Measurements from ENCODE around the gene IL20.

Gene IL20

GRCh38 chr1:206899717-206900116 is 34.3 kb downstream of the IL20 start:
- in situ Hi-C loops (cut with HindIII; ENCODE audit: low sequenced_read_pairs) = no loop called here
- no peak for TF ChIP-seq CTCF (IDR thresholded peaks at IDR 0.05; ENCODE audit: low read depth, low read length)
- DNase-seq (ENCODE audit: low read depth, low spot score) = no peak

GRCh38 chr1:206900149-206900548 is 34.7 kb downstream of the IL20 start:
- no peak overlapping the region for H3K4me3 ChIP-seq (ENCODE audit: low read depth, low read length)
- TF ChIP-seq CTCF (IDR thresholded peaks at IDR 0.05; ENCODE audit: low read depth, low read length) = no peak
- no peak for DNase-seq (ENCODE audit: low read depth, low spot score)
- in situ Hi-C loops (cut with HindIII; ENCODE audit: low sequenced_read_pairs) = no loop called here

More at GRCh38 chr1:206899717-206900116, 34.3 kb downstream of the IL20 start:
- H3K4me3 ChIP-seq (ENCODE audit: low read depth, low read length) = no peak overlapping the region

- DNase-seq (ENCODE audit: low read depth, low spot score) = no peak
- H3K4me3 ChIP-seq (ENCODE audit: low read depth, low read length) = no peak overlapping the region
- no peak for TF ChIP-seq CTCF (IDR thresholded peaks at IDR 0.05; ENCODE audit: low read depth, low read length)
- in situ Hi-C loops (cut with HindIII; ENCODE audit: low sequenced_read_pairs) = no loop called here
Observed at GRCh38 chr1:206901944-206902343, 36.5 kb downstream of the IL20 start.

- no peak for DNase-seq (ENCODE audit: low read depth, low spot score)
- in situ Hi-C loops (cut with HindIII; ENCODE audit: low sequenced_read_pairs) = no loop called here
- no peak overlapping the region for H3K4me3 ChIP-seq (ENCODE audit: low read depth, low read length)
- TF ChIP-seq CTCF (IDR thresholded peaks at IDR 0.05; ENCODE audit: low read depth, low read length) = no peak
Observed at GRCh38 chr1:206902702-206903101, 37.3 kb downstream of the IL20 start.

GRCh38 chr1:206903687-206904086 is 38.3 kb downstream of the IL20 start:
- in situ Hi-C loops (cut with HindIII; ENCODE audit: low sequenced_read_pairs) = no loop called here
- no peak for TF ChIP-seq CTCF (IDR thresholded peaks at IDR 0.05; ENCODE audit: low read depth, low read length)
- no peak for DNase-seq (ENCODE audit: low read depth, low spot score)
- no peak overlapping the region for H3K4me3 ChIP-seq (ENCODE audit: low read depth, low read length)

GRCh38 chr1:206904423-206905142 is 39.2 kb downstream of the IL20 start:
- in situ Hi-C loops (cut with HindIII; ENCODE audit: low sequenced_read_pairs) = no loop called here
- no peak overlapping the region for H3K4me3 ChIP-seq (ENCODE audit: low read depth, low read length)
- no peak for TF ChIP-seq CTCF (IDR thresholded peaks at IDR 0.05; ENCODE audit: low read depth, low read length)
- no peak for DNase-seq (ENCODE audit: low read depth, low spot score)

All from astrocyte of the spinal cord (primary cell).